Renal cortex interstitium (tissue), 11 donors: Measurements from ENCODE around the gene CUL4A. TPM values are rescaled to one million over a fixed set of nuclear protein-coding genes. Genes with fewer than 3 reads are reported as not detected.
"Not testable (repeated sequence)": the region's sequence is repeated elsewhere in the genome, so short reads cannot be mapped to it uniquely, and the experiment has no call there.

Experiments
- DNase-seq, 11 donors: peaks; one replicate each; pipeline ENCODE4 v3.0.0-alpha.2; 2013; ENCODE audit warnings: low read depth in 9 of 11, low spot score in 4 of 11; ENCODE audit errors: extremely low read depth in 1 of 11
- polyA plus RNA-seq, 3 donors: library from polyadenylated mRNA; unstranded; fragments of 120-200 nt; gene quantifications; one replicate each; pipeline ENCODE4 v1.2.1, GENCODE V29; 2013; ENCODE audit not compliant: insufficient read length in 3 of 3

The CUL4A gene
- polyA plus RNA-seq, 3 donors: 78.2 to 89.2 (median 87.4) TPM

DNA sequence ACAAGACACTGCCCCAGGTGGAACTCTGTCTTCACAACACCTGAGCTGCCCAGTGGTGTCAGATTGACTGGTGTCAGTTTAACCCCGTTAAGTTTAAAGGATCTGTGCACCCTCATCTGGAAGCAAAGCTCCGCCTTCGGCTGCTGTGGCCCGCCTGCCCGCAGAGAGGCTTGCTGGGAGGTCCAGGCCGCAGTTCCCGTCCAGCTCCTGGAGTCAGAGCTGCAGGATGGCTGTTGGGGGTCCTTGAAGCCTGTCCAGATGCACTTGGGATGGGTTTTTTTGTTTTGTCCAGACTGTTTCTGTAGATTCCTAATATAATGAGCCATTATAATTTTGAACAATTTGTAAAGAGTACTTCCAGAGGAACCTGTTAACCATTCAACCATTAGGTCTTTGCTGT, 16.1 kb downstream of the CUL4A start:
- no peak for DNase-seq

DNA sequence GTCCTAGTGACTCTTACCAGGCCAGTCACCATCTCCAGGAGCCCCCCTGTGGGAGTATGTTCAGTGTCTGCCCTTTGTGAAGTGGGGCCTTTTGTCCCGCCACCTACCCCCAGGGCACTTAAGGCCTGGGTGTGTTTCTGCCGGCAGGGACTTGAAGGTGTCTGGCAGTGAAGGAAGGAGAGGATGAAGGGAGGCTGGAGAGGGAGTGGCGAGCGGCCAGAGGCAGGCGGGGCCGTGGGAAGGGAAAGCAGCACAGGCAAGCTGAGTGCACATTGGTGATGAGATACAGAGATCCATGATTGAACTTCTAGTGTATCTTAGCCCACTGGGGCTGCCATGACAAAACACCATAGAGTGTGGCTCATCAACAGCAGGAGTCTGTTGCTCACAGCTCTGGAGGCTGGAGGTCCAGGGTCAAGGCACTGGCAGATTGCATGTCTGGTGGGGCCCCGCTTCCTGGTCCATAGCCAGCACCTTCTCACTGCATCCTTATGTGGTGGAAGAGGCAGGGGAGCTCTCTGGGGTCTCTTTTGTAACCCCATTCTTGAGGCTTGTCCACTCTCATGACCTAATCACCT, 17.5 kb downstream of the CUL4A start:
- DNase-seq: no peak

DNA sequence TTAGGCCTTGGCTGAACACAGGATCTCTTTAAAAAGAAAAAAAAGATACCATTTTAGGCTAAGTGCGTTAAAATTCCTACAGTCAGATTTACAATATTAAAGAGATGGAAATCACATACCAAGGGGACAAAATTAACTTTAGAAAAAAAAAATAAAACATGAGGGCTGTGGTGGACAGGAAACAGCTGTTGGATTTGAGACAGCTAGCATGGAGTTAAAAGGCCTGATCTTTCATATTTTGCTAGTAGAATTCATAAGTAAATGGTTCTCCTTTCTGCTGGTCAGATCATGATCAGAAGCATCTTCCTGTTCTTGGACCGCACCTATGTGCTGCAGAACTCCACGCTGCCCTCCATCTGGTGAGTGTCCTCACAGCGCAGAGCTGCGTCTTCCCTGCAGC, 19.7 kb downstream of the CUL4A start:
- DNase-seq: peak in 5 of 11 donors; percentile 16 to 45 (median 21)

DNA sequence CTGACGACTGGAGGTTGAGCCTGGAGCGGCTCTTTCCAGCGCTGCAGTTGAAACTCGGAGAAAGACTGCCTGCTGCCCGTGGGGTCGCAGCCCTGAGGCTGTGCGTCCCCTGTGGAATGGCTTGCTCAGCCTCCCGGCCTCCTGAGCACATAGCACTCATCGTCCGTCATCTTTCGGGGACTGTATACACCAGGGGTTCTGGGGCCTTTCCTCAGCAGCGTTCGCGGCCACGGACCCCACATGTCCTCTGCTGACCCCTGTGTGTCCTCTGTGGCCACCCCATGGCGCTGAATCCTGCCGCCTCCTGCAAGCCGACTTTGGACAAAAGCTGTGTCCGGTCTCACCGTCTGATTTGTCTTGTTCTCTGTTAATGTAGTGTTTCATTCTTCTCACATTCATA, 20.4 kb downstream of the CUL4A start:
- DNase-seq: no peak

DNA sequence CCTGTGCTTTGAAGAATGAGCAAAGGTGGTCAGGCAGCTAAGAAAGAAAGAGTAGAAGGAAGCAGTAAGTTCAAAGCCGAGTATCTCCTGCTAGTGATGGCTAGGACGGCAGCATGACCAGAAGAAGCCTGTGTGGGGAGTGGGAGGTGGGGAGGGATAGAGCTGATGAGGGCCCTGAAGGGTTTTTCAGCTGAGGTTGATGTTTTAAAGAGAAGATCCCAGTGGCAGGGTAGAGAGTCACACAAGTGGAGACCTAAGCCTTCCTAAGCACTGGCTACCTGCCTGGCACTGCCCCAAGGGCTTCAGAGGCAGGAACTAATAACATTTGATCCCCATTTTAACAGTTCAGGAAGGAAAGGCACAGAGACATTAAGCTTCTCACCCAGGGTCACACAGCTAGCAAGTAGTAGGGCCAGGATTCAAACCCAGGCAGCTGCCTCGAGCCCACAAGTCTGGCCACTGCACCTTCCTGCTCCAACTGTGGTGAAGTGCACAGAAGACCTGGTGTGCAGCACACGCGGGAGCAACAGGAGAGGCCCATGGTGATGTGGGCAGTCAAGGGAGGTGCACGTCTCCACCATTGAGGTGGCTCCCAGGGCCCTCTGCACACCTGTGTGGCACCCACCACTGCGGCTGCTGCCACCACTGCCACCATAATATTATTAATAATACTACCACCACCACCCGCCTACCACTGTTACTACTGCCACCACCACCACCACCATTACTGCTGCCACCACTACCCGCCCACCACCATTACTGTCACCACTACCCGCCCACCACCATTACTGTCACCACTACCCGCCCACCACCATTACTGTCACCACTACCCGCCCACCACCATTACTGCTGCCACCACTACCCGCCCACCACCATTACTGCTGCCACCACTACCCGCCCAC, 22.1 kb downstream of the CUL4A start:
- DNase-seq: no peak

DNA sequence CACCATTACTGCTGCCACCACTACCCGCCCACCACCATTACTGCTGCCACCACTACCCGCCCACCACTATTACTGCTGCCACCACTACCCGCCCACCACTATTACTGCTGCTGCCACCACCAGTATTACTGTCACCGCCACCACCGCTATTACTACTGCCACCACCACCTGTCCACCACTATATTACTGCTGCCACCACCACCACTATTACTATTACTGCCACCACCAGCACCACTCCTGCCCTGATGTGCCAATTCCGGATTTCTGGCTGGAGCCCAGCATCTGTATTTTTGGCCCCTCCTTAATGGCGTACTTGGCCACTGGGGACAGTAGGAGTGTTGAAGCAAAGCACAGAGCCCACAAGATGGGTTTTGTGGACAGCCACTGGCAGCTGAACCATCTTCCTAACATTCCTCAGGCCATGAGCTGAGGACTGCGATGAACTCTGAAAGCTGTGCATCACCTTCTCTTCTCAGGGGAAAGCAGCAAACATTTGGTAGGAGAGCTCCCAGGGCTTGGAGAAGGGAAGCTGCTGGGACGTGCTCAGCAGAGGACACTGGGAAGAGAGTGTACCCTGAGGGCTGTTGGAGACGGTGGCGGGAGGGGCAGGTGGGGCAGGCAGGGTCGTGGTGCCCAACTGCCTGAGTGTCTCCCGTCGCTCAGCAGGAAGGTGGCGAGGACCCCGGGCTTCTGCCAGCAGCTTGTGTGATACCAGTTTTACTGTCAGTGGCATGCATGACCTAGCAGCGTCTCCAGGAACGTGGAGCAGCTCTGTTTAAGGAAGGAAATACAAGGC, 23.0 kb downstream of the CUL4A start:
- DNase-seq: no peak

DNA sequence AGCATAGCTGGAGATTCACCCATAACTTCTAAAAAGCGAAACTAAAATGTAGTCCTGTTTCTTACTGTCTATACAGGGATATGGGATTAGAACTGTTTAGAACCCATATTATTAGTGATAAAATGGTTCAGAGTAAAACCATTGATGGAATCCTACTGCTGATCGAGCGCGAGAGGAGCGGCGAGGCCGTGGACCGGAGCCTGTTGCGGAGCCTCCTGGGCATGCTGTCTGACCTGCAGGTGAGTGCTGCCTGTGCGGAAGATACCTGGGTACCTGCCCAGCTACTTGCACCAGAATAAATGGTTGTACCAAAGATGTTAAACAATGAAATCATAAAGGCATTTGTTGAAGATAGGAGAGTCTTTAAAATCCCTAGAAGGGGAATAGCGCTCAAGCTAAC, 23.7 kb downstream of the CUL4A start:
- DNase-seq: no peak

DNA sequence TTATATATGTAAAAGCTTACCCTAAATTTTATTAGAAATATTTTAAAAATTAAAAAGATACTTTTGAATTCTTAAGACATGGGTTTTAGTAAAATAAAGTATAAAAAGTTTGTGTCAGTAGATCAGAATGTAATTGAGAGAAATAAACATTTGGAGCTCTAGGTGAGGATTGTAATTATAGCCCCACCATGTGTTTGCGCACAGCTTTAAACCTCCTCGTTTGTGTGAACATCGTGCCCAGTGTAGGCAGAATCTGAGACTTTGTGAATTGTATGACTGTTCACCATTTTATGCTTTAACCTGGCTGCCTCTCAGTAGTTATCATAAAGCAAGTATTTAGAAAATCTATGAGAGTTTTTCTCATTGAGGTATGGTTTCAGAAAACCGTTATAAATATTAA, 29.1 kb downstream of the CUL4A start:
- no peak for DNase-seq

DNA sequence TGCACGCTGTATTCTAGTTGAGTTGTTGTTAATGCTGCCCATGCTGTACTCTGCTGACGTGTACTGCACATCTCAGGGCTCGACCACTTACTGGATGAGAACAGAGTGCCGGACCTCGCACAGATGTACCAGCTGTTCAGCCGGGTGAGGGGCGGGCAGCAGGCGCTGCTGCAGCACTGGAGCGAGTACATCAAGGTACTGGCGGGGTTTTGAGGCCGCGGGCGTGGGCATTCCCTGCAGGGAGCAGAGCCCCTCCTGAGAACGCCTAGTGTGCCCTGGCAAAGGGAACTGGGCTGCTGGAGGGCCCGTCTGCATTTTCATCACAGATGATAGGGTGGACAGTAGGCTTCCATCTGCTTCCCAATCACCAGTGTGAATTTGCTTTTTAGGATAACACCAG, 29.9 kb downstream of the CUL4A start:
- no peak for DNase-seq

DNA sequence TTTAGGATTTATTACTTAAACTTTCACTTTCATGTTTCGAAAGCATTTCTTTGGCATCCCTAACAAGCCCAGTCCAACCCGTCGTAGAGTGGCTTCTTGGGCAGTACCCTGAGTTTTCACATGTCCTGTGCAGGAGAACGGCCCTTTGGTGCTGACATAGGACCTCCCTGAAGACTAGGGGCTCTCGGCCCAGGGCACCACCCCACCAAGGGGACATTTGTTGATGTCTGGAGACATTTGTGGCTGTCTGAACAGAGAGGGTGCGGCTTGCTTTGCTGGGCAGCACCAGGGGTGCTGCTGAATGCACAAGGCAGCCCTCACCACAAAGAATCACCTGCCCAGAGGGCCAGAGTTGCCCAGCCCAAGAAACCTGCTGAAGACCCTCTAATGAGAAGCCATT, 30.6 kb downstream of the CUL4A start:
- DNase-seq: no peak

DNA sequence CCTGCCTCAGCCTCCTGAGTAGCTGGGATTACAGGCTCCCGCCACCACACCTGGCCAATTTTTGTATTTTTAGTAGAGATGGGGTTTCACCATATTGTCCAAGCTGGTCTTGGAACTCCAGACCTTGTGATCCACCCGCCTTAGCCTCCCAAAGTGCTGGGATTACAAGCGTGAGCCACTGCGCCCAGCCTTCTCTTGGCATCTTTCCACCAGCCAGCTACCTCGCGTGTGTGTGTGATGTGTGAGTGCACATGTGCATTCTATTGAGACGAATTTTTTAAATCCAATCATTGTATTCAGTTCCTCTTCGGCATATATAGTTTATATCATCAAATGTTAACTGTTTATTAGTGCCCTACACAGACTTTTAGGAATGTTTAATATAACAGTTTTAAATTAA, 32.2 kb downstream of the CUL4A start:
- DNase-seq: not testable (repeated sequence)

DNA sequence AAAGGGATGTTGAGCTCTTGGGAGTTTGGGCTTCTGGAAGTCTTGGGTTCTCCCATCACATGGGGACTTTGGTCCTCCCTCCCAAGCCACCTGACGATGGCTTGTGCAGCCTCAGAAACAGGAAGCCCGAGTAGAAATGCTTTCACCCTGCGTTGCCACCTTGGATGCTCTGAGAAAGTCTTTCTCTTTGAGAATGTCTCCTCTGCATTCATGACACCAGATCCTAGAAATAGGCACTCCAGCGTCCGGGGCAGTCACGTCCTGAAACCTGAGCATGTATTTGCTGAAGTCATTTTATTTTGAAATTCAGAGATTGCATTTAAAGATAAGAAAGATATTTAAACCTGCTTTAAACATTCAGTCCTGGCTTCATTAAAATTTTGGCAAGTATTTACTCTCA, 34.4 kb downstream of the CUL4A start:
- DNase-seq: no peak

DNA sequence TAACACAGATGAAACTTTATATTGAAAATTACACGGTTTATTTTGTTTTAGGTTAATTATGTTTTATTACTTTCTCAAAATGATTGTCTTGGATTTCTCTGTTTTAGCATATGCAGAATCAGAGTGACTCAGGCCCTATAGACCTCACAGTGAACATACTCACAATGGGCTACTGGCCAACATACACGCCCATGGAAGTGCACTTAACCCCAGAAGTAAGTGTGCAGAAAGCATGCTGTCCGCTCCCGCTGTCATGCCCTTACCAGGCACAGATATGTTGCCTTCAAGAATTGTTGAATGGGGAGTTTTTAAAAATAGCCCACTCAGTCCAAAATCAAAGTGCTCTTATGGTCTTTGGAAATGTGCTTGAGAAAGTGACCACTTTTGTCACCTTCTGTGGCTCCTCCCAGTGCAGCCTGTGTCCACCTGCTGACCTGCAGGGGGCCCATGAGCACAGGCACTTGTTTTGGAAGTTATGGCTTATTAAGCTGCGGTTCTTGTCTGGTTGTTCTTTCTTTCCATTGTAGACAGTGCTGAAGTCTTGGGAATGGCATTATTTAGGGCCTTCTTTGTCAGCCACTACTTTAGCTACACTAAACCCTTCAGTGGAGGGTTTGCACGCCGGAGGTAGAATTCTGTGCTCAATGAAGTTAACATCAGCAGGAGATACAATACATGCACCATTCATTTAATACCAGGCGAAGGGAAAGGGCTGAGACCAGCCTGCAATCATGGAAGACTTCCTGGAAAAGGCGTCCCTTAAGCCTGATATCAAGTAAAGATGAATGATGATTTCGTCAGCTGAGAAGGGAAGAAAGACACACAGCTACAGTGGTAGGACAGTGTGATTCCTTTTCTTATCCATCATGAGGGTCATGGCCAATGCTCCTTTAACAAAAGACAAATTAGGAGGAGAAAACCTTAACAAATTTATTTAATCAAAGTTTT, 36.7 kb downstream of the CUL4A start:
- DNase-seq: no peak

DNA sequence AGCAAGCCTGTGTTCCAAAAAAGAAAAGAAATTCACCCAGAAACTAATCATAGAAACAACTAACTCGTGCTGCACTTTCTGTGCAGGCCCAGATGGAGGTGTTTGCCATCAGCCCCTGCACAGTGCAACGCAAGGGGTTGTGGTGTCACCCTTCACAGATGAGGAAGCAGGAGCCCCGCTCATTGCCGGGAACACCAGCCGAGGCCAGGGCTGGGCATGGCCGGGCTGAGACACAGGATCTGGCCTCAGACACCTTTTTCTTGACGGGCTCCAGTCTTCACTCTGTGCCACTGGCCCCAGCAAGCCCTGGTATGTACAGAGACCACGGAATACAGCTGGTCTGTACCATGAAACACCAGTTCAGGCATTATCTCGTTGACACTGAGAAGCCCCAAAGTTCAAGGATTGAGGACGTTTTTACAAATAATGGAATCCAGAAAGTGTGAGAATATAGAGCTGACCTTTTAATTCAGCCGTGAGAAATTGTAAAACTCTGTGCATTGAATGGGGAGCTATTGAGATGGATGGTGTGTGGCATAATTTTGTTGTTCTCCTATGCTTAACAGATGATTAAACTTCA, 43.2 kb downstream of the CUL4A start:
- DNase-seq: no peak

DNA sequence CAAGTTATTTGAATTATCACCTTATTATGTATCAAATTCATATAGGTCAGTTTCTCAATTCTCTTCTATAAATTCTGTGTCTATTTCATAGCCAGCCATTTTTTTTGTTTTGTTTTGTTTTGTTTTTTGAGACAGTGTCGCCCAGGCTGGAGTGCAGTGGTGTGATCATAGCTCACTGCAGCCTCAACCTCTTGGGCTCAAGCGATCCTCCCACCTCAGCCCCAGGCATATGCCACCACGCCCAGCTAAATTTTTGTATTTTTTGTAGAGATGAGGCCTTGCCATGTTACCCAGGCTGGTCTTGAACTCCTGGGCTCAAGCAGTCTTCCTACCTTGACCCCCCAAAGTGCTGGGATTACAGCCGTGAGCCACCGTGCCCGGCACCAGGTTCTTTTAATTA, 48.5 kb downstream of the CUL4A start:
- not testable (repeated sequence) for DNase-seq

DNA sequence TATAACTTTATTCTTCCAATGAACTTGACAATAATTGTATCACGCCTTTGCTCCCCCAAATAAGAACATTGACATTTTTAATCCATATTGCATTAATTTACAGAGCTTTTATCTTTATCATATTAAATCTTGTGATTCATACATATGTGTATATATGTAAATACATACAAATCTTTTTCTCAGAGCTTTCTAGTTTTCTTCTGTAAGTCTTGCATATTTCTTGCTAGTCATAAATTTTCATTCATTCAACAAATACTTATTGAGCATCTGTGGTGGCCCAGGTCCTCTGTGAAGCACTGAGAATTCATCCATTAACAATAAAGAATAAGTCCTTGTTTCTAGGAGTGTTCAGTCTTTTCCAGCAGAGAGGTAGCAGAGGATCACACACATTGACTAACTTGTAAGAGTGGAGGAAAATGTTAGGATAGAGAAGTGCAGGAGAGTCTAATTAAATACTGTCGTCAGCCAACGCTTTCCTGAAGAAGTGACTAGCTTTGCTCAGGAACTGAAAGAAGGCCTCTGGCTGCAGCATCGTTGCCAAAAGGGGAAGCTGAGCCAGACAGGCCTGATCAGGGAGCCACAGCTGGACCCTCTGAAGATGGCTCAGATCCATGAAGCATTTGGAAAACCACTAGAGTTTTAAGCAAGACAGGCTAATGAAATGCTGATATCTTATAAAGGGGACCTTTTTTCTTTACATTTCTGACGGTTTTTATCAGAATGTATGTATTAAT, 49.1 kb downstream of the CUL4A start:
- no peak for DNase-seq

DNA sequence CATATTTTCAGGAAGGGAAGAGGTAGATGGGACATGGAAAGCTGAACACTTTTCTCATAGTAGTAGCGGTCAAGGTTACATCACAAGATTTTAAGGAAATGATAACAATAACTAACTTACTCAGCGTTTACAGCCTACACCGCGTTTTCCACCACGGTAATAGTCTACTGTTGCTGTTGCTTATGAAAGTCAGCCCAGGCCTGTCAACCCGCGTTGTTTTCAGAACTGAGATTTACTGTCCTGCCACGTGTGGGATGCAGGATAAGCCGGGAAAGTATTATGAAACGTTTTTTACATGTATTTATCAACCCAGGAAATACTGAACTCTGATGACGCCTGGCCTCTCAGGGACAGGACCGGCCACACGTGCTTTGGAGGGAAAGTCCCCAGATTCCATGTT, 51.6 kb downstream of the CUL4A start:
- no peak for DNase-seq

DNA sequence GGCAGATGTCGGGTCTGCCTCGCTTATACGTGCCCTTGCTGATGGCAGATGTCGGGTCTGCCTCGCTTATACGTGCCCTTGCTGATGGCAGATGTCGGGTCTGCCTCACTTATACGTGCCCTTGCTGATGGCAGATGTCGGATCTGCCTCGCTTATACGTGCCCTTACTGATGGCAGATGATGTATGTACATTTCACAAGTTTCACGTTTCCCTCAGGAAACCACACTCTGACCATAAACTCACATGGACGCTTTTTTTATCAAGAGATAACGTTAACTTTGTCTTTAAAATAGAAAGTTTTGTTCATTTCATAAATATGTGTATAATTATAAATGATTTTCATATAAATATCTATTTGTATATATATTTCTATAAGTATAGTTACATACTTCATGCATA, 53.6 kb downstream of the CUL4A start:
- DNase-seq: not testable (repeated sequence)
